Heart right ventricle (tissue), 16 donors: ENCODE data around the gene TTC7B. TPM values are rescaled to one million over a fixed set of nuclear protein-coding genes. Genes with fewer than 3 reads are reported as not detected.
A peak's percentile ranks its signal among the peaks of the same experiment; 100 is the strongest.

Source experiments
- ATAC-seq, 8 donors: fragments of 200-7000 bp; cut with Tn5 transposase; one replicate each; pipeline ENCODE4 v1.9.1; 2020; ENCODE audit warnings: mild to moderate bottlenecking in 8 of 8, moderate library complexity in 8 of 8, moderate number of reproducible peaks in 1 of 8
- DNase-seq, 2 donors: peaks; one replicate each; pipeline ENCODE4 v3.0.0-alpha.2; 2020
- H3K27ac ChIP-seq, 10 donors: fragments of 200-600 bp; sonication (generic) in 2 of 10; one replicate each; pipeline versions ENCODE4 v1.5.0 to v1.8.0; 2020 to 2022; ENCODE audit warnings: mild to moderate bottlenecking in 3 of 10
- H3K27me3 ChIP-seq, 7 donors: fragments of 200-600 bp; one replicate each; pipeline ENCODE4 v1.8.0; 2021 to 2022; ENCODE audit warnings: mild to moderate bottlenecking in 2 of 7
- H3K36me3 ChIP-seq, 9 donors: fragments of 200-600 bp; sonication (generic) in 1 of 9; one replicate each; pipeline versions ENCODE4 v1.5.0 to v1.8.0; 2020 to 2022; ENCODE audit warnings: mild to moderate bottlenecking in 2 of 9
- H3K4me1 ChIP-seq, 9 donors: fragments of 200-600 bp; sonication (generic) in 1 of 9; one replicate each; pipeline versions ENCODE4 v1.5.0 to v1.8.0; 2020 to 2022; ENCODE audit warnings: mild to moderate bottlenecking in 4 of 9
- H3K4me3 ChIP-seq, 10 donors: fragments of 200-600 bp; sonication (generic) in 2 of 10; one replicate each; pipeline versions ENCODE4 v1.5.0 to v1.8.0; 2020 to 2022; ENCODE audit warnings: mild to moderate bottlenecking in 7 of 10, moderate library complexity in 2 of 10
- H3K9me3 ChIP-seq, 11 donors: fragments of 200-600 bp in 10 of 11; sonication (generic) in 2 of 11; one replicate each; pipeline versions ENCODE4 v1.5.0 to v1.8.0; 2013 to 2022; ENCODE audit warnings: mild to moderate bottlenecking in 2 of 11, control low read depth in 1 of 11, moderate library complexity in 1 of 11
- CTCF ChIP-seq, 9 donors: fragments of 200-600 bp; sonication (generic) in 2 of 9; IDR thresholded peaks; one replicate each; pipeline versions ENCODE4 v1.5.0 to v1.8.0; 2021 to 2022; ENCODE audit warnings: antibody characterized with exemption in 9 of 9, mild to moderate bottlenecking in 5 of 9, moderate library complexity in 1 of 9
- WGBS, 2 donors: extraction: QIAGEN DNeasy Blood & Tissue Kit; methylation state at CpG; one replicate each; pipeline ENCODE4 v1.1.7; 2013; ENCODE audit warnings: inconsistent platforms in 1 of 2; 5-methylcytosine and 5-hydroxymethylcytosine counted together
- intact Hi-C, 10 donors: fragments of 100-400 bp; cut with DNase I; formaldehyde crosslinking; loops; one replicate each; pipeline versions ENCODE4 v1.11.1 to v1.14.2; 2022
- polyA plus RNA-seq, 2 donors: library from polyadenylated mRNA; stranded (reverse); fragments of 200-250 nt; gene quantifications; one replicate each; pipeline ENCODE4 v1.2.3, GENCODE V29; 2013
- total RNA-seq, 10 donors: library from RNA; stranded (reverse); fragmentation: NEBNext Ultra II Directional in 3 of 10; extraction: Animal tissue kit (Norgen Biotek cat#: 25700) in 3 of 10; gene quantifications; one replicate each; pipeline versions ENCODE4 v1.2.1 to v1.2.4, GENCODE V29; 2021 to 2023
- donor health status: Arrhythmogenic right ventricular cardiomyopathy.
- donor health status: ischemic (EF 13 %, LVEDD 7.1; RV severe dilation, severe dysfunction).
- donor health status: healthy with polysubstance abuse.
- donor health status: DM: no; HTN: yes; CAD: no.
- donor health status: DM: no; HTN: no; CAD: no.
- donor health status: ischemic (EF 25% LVEDD 6.9; RV normal size, moderate dysfunction).
- donor health status: ischemic (EF 25% LVEDD 5.7; RV mildly dilated, moderate dysfunction).
- donor health status: healthy.
- donor health status: DM: yes; HTN: yes; CAD: no.
- donor health status: Ischemic cardiomyopathy.
- donor health status: ischemic (EF 35%, LVEDD 5.7; RV mildly dilated, moderate dysfunction).
- donor health status: nonischemic (EF 11% LVEDD 7.7; RV severe dilation, severe dysfunction).
- donor health status: DM: yes; HTN: yes; CAD: no.
- donor health status: PGD.
- donor health status: ischemic (EF 29% LVEDD 5.4; RV normal size, mild dysfunction).
- donor health status: nonischemic (EF 23%, LVEDD 6.1; RV moderate dilation, normal function).

TTC7B gene
- total and polyA plus RNA-seq, 12 donors: 23.0 to 79.4 (median 65.5) TPM

GRCh38 chr14:90666571-90666970 lies 149.7 kb downstream of the TTC7B start:
- TF ChIP-seq CTCF (IDR thresholded peaks at IDR 0.05): no peak
- Histone ChIP-seq H3K27me3 (no peaks in the 10 kb centered on the region), H3K36me3 (peaks cover 0 to 29% (median 0%) of the 10 kb centered on the region in 9 donors), H3K4me3 (no peak overlapping the region), H3K4me1 (peaks cover 0 to 36% (median 21%) of the 10 kb centered on the region in 9 donors), H3K9me3 (peaks cover 0 to 15% (median 0%) of the 10 kb centered on the region in 11 donors), H3K27ac (peak overlapping the region in 1 of 10 donors; percentile 74)
- DNase-seq (no peak), ATAC-seq (no peak)
- WGBS, 2 donors: 95 to 96% methylated on average over 3 of the region's 3 CpGs
- intact Hi-C loops: no loop called here

- H3K27ac ChIP-seq: peak overlapping the region in 8 of 10 donors; percentile 1 to 74 (median 64)
- intact Hi-C loops: no loop called here
- no peak overlapping the region for H3K4me3 ChIP-seq
- H3K36me3 ChIP-seq: peaks cover 0 to 26% (median 0%) of the 10 kb centered on the region in 9 donors
- peaks cover 0 to 40% (median 26%) of the 10 kb centered on the region in 9 donors for H3K4me1 ChIP-seq
- H3K27me3 ChIP-seq: no peaks in the 10 kb centered on the region
- 32 to 49% methylated on average over 9 of the region's 9 CpGs for WGBS, 2 donors
- peak in 5 of 8 donors; percentile 64 to 74 (median 66) for ATAC-seq
- H3K9me3 ChIP-seq: peaks cover 0 to 15% (median 0%) of the 10 kb centered on the region in 11 donors
- no peak for TF ChIP-seq CTCF (IDR thresholded peaks at IDR 0.05)
- DNase-seq: no peak
Observed at GRCh38 chr14:90665321-90666000, 150.8 kb downstream of the TTC7B start.

DNA sequence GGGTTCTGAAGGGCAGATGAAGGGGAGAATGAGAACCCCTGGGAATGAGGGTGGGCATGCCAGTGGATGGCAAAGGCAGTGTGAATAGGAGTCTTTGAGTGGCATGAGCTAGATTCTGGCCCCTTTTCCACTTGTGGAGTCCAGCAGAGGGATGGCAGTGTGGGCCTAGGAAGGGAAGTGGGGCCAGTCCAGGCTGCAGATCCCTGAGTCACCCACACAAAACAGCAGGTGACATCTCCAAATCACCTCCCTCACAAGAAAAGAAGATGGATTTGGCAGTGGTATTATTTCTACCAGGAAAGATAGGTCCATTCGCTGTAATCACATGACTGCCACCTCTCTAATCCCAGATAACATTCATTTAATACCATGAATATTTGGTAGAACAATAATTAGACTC lies 151.3 kb downstream of the TTC7B start:
- 44 to 46% methylated on average over 1 of the region's 1 CpG for WGBS, 2 donors
- no peak for TF ChIP-seq CTCF (IDR thresholded peaks at IDR 0.05)
- Histone ChIP-seq H3K27ac (peak overlapping the region in 9 of 10 donors; percentile 1 to 74 (median 60)), H3K4me1 (peaks cover 0 to 43% (median 26%) of the 10 kb centered on the region in 9 donors), H3K9me3 (peaks cover 0 to 13% (median 0%) of the 10 kb centered on the region in 11 donors), H3K27me3 (no peaks in the 10 kb centered on the region), H3K4me3 (no peak overlapping the region), H3K36me3 (peaks cover 0 to 28% (median 0%) of the 10 kb centered on the region in 9 donors)
- DNase-seq (no peak), ATAC-seq (peak in 7 of 8 donors; percentile 36 to 81 (median 50))
- intact Hi-C loops: no loop called here

DNA sequence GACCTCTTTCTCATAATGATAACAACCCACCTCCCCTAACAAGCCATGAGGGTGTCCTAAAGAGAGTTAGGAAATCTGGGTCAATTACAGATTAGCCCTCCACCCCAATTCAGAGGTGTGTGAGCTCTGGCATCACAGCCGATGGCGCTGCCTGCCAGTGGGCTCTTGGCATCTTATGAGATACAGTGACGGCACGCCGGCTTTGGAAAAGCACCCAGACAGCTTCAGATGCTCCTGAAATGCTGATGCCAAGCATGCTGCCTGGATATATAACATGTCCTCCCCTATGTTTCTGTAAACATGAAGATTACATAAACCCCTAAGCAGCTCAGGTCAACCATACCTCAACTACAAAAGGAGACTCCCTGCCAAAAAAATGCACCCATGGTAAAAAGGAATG lies 152.6 kb downstream of the TTC7B start:
- intact Hi-C loops: no loop called here
- 78 to 81% methylated on average over 5 of the region's 5 CpGs for WGBS, 2 donors

More for the DNA sequence above, 152.6 kb downstream of the TTC7B start:
- H3K27ac ChIP-seq: peak overlapping the region in 3 of 10 donors; percentile 43 to 69 (median 68)
- ATAC-seq (no peak), DNase-seq (no peak)
- no peak overlapping the region for H3K4me3 ChIP-seq
- H3K4me1 ChIP-seq: peaks cover 0 to 43% (median 26%) of the 10 kb centered on the region in 9 donors
- H3K9me3 ChIP-seq: peaks cover 0 to 2% (median 0%) of the 10 kb centered on the region in 11 donors
- H3K27me3 ChIP-seq: no peaks in the 10 kb centered on the region
- peaks cover 0 to 33% (median 0%) of the 10 kb centered on the region in 9 donors for H3K36me3 ChIP-seq
- no peak for TF ChIP-seq CTCF (IDR thresholded peaks at IDR 0.05)
